NCI-H2227 (cell line): ENCODE measurements around the gene ABCC2.
"Not testable (repeated sequence)": the region's sequence is repeated elsewhere in the genome, so short reads cannot be mapped to it uniquely, and the experiment has no call there.

Experiments
- DNase-seq: peaks from one replicate; lab custom pipeline; 2025; ENCODE audit not compliant: unreplicated experiment; lab: John Stamatoyannopoulos, UW

ABCC2 gene

GRCh38 chr10:99807786-99808185, 25.3 kb downstream of the ABCC2 start:
- DNase-seq: no peak

GRCh38 chr10:99808270-99808669, 25.8 kb downstream of the ABCC2 start:
- no peak for DNase-seq

GRCh38 chr10:99809481-99809880, 27.0 kb downstream of the ABCC2 start:
- DNase-seq: no peak

GRCh38 chr10:99809931-99810615, 27.6 kb downstream of the ABCC2 start:
- DNase-seq: no peak

- no peak for DNase-seq
Observed at GRCh38 chr10:99812177-99812576, 29.7 kb downstream of the ABCC2 start.

- no peak for DNase-seq
Observed at GRCh38 chr10:99814143-99814542, 31.7 kb downstream of the ABCC2 start.

- DNase-seq: no peak
Observed at GRCh38 chr10:99815621-99816020, 33.2 kb downstream of the ABCC2 start.

- DNase-seq: no peak
Observed at GRCh38 chr10:99827936-99828335, 45.5 kb downstream of the ABCC2 start.

GRCh38 chr10:99828464-99828863, 46.0 kb downstream of the ABCC2 start:
- no peak for DNase-seq

- DNase-seq: no peak
Observed at GRCh38 chr10:99832439-99832838, 50.0 kb downstream of the ABCC2 start.

- no peak for DNase-seq
Observed at GRCh38 chr10:99834410-99834809, 52.0 kb downstream of the ABCC2 start.

GRCh38 chr10:99835947-99836346, 53.5 kb downstream of the ABCC2 start:
- no peak for DNase-seq

- DNase-seq: no peak
Observed at GRCh38 chr10:99836711-99837110, 54.3 kb downstream of the ABCC2 start.

GRCh38 chr10:99840859-99841258, 58.4 kb downstream of the ABCC2 start:
- not testable (repeated sequence) for DNase-seq

- no peak for DNase-seq
Observed at GRCh38 chr10:99841746-99842145, 59.3 kb downstream of the ABCC2 start.

- DNase-seq: no peak
Observed at GRCh38 chr10:99843310-99843709, 60.9 kb downstream of the ABCC2 start.

- no peak for DNase-seq
Observed at GRCh38 chr10:99844433-99844955, 62.1 kb downstream of the ABCC2 start.

GRCh38 chr10:99845837-99846382, 63.5 kb downstream of the ABCC2 start:
- peak; percentile 76 for DNase-seq

GRCh38 chr10:99849057-99849456, 66.6 kb downstream of the ABCC2 start:
- DNase-seq: no peak

GRCh38 chr10:99849536-99849935, 67.1 kb downstream of the ABCC2 start:
- DNase-seq: no peak

GRCh38 chr10:99850021-99850766, 67.8 kb downstream of the ABCC2 start:
- DNase-seq: no peak

- no peak for DNase-seq
Observed at GRCh38 chr10:99850767-99851340, 68.4 kb downstream of the ABCC2 start.
